ENCODE measurements around the gene SLC30A5.

DNA sequence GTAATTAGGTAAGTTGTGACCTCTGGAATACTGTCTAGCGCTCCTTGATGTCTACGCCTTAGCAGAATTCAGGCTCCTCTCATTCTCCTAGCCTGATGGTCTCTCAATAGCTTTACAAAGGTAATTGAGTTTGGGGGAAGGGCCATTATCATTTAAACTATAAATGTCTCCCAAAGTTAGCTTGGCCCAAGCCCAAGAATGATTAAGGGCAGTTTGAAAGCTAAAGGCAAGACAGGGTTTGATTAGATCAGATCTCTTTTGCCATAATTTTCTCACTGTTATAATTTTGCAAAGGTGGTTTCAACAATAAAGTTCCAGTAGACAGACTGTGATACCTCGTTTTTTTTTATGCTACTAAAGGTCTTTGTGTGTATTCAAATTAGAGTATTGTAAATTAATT, 3.7 kb upstream of the SLC30A5 start:
- TF ChIP-seq, protein P1, sequence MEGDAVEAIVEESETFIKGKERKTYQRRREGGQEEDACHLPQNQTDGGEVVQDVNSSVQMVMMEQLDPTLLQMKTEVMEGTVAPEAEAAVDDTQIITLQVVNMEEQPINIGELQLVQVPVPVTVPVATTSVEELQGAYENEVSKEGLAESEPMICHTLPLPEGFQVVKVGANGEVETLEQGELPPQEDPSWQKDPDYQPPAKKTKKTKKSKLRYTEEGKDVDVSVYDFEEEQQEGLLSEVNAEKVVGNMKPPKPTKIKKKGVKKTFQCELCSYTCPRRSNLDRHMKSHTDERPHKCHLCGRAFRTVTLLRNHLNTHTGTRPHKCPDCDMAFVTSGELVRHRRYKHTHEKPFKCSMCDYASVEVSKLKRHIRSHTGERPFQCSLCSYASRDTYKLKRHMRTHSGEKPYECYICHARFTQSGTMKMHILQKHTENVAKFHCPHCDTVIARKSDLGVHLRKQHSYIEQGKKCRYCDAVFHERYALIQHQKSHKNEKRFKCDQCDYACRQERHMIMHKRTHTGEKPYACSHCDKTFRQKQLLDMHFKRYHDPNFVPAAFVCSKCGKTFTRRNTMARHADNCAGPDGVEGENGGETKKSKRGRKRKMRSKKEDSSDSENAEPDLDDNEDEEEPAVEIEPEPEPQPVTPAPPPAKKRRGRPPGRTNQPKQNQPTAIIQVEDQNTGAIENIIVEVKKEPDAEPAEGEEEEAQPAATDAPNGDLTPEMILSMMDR (optimal IDR thresholded peaks at IDR 0.05 in 1 of 3, IDR thresholded peaks at IDR 0.05 in 1 of 3, conservative IDR thresholded peaks at IDR 0.05 in 1 of 3; ENCODE audit: extremely low read depth in 1 of 3, insufficient read depth in 2 of 3, low read length in 3 of 3): no peak
- no peak for TF ChIP-seq EZH2 (IDR thresholded peaks at IDR 0.05; ENCODE audit: low read length)

All from keratinocyte (primary cell).